ENCODE results near the gene FLVCR2. TPM values are rescaled to one million over a fixed set of nuclear protein-coding genes. Genes with fewer than 3 reads are reported as not detected.
A peak's percentile ranks its signal among the peaks of the same experiment; 100 is the strongest.

Gene FLVCR2
- total RNA-seq, 1 donor from 2014 or later: 0.75 TPM

DNA sequence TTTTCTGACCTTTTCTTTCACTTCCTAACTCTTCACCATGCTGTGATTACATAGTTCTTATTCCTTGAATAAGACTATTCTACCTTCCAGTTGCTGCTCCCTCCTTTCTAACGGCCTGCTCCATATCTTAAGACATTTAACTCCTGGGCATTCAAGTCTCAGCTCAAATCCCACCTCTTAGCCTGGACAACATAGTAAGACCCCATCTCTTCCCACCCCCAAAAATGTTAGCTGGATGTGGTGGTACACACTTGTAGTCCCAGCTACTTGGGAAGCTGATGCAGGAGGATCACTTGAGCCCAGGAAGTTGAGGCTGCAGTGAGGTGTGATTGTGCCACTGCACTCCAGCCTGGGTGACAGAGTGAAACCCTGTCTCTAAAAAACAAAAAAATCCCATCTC lies 71.4 kb downstream of the FLVCR2 start:
- TF ChIP-seq, protein P1, sequence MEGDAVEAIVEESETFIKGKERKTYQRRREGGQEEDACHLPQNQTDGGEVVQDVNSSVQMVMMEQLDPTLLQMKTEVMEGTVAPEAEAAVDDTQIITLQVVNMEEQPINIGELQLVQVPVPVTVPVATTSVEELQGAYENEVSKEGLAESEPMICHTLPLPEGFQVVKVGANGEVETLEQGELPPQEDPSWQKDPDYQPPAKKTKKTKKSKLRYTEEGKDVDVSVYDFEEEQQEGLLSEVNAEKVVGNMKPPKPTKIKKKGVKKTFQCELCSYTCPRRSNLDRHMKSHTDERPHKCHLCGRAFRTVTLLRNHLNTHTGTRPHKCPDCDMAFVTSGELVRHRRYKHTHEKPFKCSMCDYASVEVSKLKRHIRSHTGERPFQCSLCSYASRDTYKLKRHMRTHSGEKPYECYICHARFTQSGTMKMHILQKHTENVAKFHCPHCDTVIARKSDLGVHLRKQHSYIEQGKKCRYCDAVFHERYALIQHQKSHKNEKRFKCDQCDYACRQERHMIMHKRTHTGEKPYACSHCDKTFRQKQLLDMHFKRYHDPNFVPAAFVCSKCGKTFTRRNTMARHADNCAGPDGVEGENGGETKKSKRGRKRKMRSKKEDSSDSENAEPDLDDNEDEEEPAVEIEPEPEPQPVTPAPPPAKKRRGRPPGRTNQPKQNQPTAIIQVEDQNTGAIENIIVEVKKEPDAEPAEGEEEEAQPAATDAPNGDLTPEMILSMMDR (conservative IDR thresholded peaks at IDR 0.05; ENCODE audit: low read depth, low read length): no peak
- no peak for DNase-seq (ENCODE audit: low read depth)

GRCh38 chr14:75650253-75651058 lies 72.0 kb downstream of the FLVCR2 start:
- TF ChIP-seq, protein P1 (conservative IDR thresholded peaks at IDR 0.05; ENCODE audit: low read depth, low read length): no peak
- H3K4me3 ChIP-seq (ENCODE audit: low read depth, low read length): no peak overlapping the region
- DNase-seq (ENCODE audit: low read depth): no peak

More for the DNA sequence above, 71.4 kb downstream of the FLVCR2 start:
- no peak overlapping the region for H3K4me3 ChIP-seq (ENCODE audit: low read depth, low read length)

DNA sequence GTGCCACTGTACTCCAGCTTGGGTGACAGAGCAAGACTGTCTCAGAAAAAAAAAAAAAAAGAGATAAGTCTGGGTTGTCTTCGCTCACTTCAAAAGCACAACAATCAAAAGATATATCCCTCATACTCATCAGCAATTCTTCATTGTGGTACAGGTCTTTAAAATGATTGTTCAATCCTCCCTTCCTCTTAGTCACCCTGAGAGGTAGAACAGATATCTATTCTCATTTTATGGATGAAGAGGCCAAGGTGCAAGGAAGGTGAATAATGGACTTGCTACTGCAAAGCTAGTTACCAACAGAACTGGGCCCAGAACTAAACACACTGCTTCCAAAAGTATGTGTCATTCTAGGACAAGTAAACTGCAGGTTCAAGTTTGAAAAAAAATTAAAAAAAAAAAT lies 75.1 kb downstream of the FLVCR2 start:
- no peak for DNase-seq (ENCODE audit: low read depth)
- no peak overlapping the region for H3K4me3 ChIP-seq (ENCODE audit: low read depth, low read length)
- TF ChIP-seq, protein P1 (conservative IDR thresholded peaks at IDR 0.05; ENCODE audit: low read depth, low read length): no peak

GRCh38 chr14:75654127-75654732 lies 75.8 kb downstream of the FLVCR2 start:
- TF ChIP-seq, protein P1 (conservative IDR thresholded peaks at IDR 0.05; ENCODE audit: low read depth, low read length): peak; percentile 99
- no peak overlapping the region for H3K4me3 ChIP-seq (ENCODE audit: low read depth, low read length)
- DNase-seq (ENCODE audit: low read depth): no peak

GRCh38 chr14:75655235-75655634 lies 76.8 kb downstream of the FLVCR2 start:
- H3K4me3 ChIP-seq (ENCODE audit: low read depth, low read length): no peak overlapping the region
- no peak for DNase-seq (ENCODE audit: low read depth)
- TF ChIP-seq, protein P1 (conservative IDR thresholded peaks at IDR 0.05; ENCODE audit: low read depth, low read length): no peak

- TF ChIP-seq, protein P1 (conservative IDR thresholded peaks at IDR 0.05; ENCODE audit: low read depth, low read length): no peak
- no peak overlapping the region for H3K4me3 ChIP-seq (ENCODE audit: low read depth, low read length)
- no peak for DNase-seq (ENCODE audit: low read depth)
Observed at GRCh38 chr14:75657331-75657730, 78.9 kb downstream of the FLVCR2 start.
